Left renal pelvis (tissue), 4 donors: ENCODE data around the gene XCR1. TPM values are rescaled to one million over a fixed set of nuclear protein-coding genes. Genes with fewer than 3 reads are reported as not detected.
A peak's percentile ranks its signal among the peaks of the same experiment; 100 is the strongest.
"Not testable (repeated sequence)": the region's sequence is repeated elsewhere in the genome, so short reads cannot be mapped to it uniquely, and the experiment has no call there.

Source experiments
- DNase-seq, 4 donors: peaks; one replicate each; pipeline ENCODE4 v3.0.0-alpha.2; 2013; ENCODE audit warnings: low read depth in 4 of 4, low spot score in 3 of 4
- polyA plus RNA-seq, 4 donors: library from polyadenylated mRNA; unstranded; fragments of 120-200 nt; gene quantifications; one replicate each; pipeline ENCODE4 v1.2.1, GENCODE V29; 2013; ENCODE audit not compliant: insufficient read length in 4 of 4

XCR1 gene
- polyA plus RNA-seq = under 1 TPM in 3 of 4 donors, not detected in 1; 0.07 to 0.23 (median 0.15) TPM

GRCh38 chr3:46027021-46027705 is at the start of gene XCR1:
TSS of gene XCR1 (minus strand) at chr3:46027483. CDS start at chr3:46021947, 5,536 bp downstream.
- no peak for DNase-seq

- DNase-seq = no peak
Observed at GRCh38 chr3:46076606-46077005, 49.3 kb upstream of the XCR1 start.

GRCh38 chr3:46075816-46076215 is 48.5 kb upstream of the XCR1 start:
- DNase-seq = no peak

- no peak for DNase-seq
Observed at GRCh38 chr3:46071222-46071858, 44.1 kb upstream of the XCR1 start.

- DNase-seq = no peak
Observed at GRCh38 chr3:46070595-46071093, 43.4 kb upstream of the XCR1 start.

- no peak for DNase-seq
Observed at GRCh38 chr3:46068501-46068900, 41.2 kb upstream of the XCR1 start.

- no peak for DNase-seq
Observed at GRCh38 chr3:46067401-46067800, 40.1 kb upstream of the XCR1 start.

- no peak for DNase-seq
Observed at GRCh38 chr3:46065750-46066256, 38.5 kb upstream of the XCR1 start.

- peak in 1 of 4 donors; percentile 45 for DNase-seq
Observed at GRCh38 chr3:46065294-46065705, 38.0 kb upstream of the XCR1 start.

GRCh38 chr3:46062679-46063078 is 35.4 kb upstream of the XCR1 start:
- DNase-seq = no peak

GRCh38 chr3:46061887-46062286 is 34.6 kb upstream of the XCR1 start:
- DNase-seq = no peak

- DNase-seq = no peak
Observed at GRCh38 chr3:46061108-46061720, 33.9 kb upstream of the XCR1 start.

GRCh38 chr3:46060551-46060950 is 33.3 kb upstream of the XCR1 start:
- no peak for DNase-seq

- no peak for DNase-seq
Observed at GRCh38 chr3:46059432-46059831, 32.1 kb upstream of the XCR1 start.

GRCh38 chr3:46058981-46059380 is 31.7 kb upstream of the XCR1 start:
- no peak for DNase-seq

- no peak for DNase-seq
Observed at GRCh38 chr3:46057716-46058115, 30.4 kb upstream of the XCR1 start.

GRCh38 chr3:46056686-46057085 is 29.4 kb upstream of the XCR1 start:
- DNase-seq = no peak

GRCh38 chr3:46053761-46054515 is 26.7 kb upstream of the XCR1 start:
- not testable (repeated sequence) for DNase-seq

GRCh38 chr3:46053265-46053664 is 26.0 kb upstream of the XCR1 start:
- DNase-seq = not testable (repeated sequence)

GRCh38 chr3:46052531-46052930 is 25.2 kb upstream of the XCR1 start:
- DNase-seq = no peak

GRCh38 chr3:46049093-46049492 is 21.8 kb upstream of the XCR1 start:
- DNase-seq = no peak
